Measurements from ENCODE around the gene LLGL2.

DNA sequence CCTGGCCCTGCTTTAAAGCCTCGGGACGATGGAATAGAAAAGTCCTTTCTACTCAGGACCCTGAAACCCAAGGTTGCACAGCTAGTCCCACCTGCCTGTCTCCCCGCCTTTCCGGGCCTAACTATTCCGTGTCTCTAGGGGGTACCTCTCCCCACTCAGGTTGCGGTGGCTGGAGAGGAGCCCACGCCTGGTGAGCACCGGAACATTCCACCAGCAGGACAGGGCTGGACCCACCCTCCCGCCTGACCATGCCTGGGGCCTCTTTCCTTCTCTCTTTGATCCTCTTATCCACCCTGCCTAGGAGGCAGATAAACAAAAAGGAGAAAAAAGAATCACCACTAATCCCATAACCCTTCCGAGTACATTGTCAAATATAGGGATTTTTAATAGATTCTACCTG, 10.9 kb downstream of the LLGL2 start:
- TF ChIP-seq, protein P1, sequence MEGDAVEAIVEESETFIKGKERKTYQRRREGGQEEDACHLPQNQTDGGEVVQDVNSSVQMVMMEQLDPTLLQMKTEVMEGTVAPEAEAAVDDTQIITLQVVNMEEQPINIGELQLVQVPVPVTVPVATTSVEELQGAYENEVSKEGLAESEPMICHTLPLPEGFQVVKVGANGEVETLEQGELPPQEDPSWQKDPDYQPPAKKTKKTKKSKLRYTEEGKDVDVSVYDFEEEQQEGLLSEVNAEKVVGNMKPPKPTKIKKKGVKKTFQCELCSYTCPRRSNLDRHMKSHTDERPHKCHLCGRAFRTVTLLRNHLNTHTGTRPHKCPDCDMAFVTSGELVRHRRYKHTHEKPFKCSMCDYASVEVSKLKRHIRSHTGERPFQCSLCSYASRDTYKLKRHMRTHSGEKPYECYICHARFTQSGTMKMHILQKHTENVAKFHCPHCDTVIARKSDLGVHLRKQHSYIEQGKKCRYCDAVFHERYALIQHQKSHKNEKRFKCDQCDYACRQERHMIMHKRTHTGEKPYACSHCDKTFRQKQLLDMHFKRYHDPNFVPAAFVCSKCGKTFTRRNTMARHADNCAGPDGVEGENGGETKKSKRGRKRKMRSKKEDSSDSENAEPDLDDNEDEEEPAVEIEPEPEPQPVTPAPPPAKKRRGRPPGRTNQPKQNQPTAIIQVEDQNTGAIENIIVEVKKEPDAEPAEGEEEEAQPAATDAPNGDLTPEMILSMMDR (IDR thresholded peaks at IDR 0.05 in 8 of 11, conservative IDR thresholded peaks at IDR 0.05 in 3 of 11): no peak
- TF ChIP-seq POLR2A (IDR thresholded peaks at IDR 0.05) (no peak), POLR2AphosphoS5 (IDR thresholded peaks at IDR 0.05) (no peak)
